GM12878 (cell line): ENCODE results near the gene IL17RB. TPM values are rescaled to one million over a fixed set of nuclear protein-coding genes. Genes with fewer than 3 reads are reported as not detected.

Source experiments
- BMI1 ChIP-seq: fragments of 450-650 bp; IDR thresholded peaks from 2 replicates; pipeline ENCODE4 v1.6.1; 2016; ENCODE audit warnings: mild to moderate bottlenecking, moderate library complexity, borderline replicate concordance
- LARP7 ChIP-seq: fragments of 450-650 bp; IDR thresholded peaks from 2 replicates; pipeline ENCODE4 v1.6.1; 2017; ENCODE audit warnings: mild to moderate bottlenecking
- MXI1 ChIP-seq: fragments of 150-350 bp; IDR thresholded peaks from 2 replicates; pipeline ENCODE4 v1.6.1; 2011; ENCODE audit warnings: low read depth, mild to moderate bottlenecking, inconsistent platforms, low read length, improper control_type of control experiment
- MYB ChIP-seq: fragments of 150-350 bp; IDR thresholded peaks from 2 replicates; pipeline ENCODE4 v1.6.1; 2014; ENCODE audit warnings: mild to moderate bottlenecking, low read depth, low read length, borderline replicate concordance
- NFYA ChIP-seq: IDR thresholded peaks from 2 replicates; pipeline ENCODE4 v1.6.1; 2011; ENCODE audit warnings: low read depth, mild to moderate bottlenecking, low read length, improper control_type of control experiment, borderline replicate concordance
- PBX3 ChIP-seq: IDR thresholded peaks from 2 replicates; pipeline ENCODE4 v1.6.1; 2011; ENCODE audit warnings: mild to moderate bottlenecking, low read depth, low read length, moderate library complexity; ENCODE audit not compliant: insufficient replicate concordance
- SRF ChIP-seq, 2 experiments: IDR thresholded peaks; 2 replicates each; pipeline ENCODE4 v1.6.1; 2011; ENCODE audit warnings: low read depth in 2 of 2, low read length in 2 of 2, mild to moderate bottlenecking in 1 of 2, moderate library complexity in 1 of 2
- STAT3 ChIP-seq: IDR thresholded peaks from 2 replicates; pipeline ENCODE4 v1.6.1; 2011; ENCODE audit warnings: low read depth, low read length, improper control_type of control experiment
- TCF7 ChIP-seq: IDR thresholded peaks from 2 replicates; pipeline ENCODE4 v1.6.1; 2014; ENCODE audit warnings: antibody characterized with exemption, borderline replicate concordance
- USF1 ChIP-seq: IDR thresholded peaks from 2 replicates; pipeline ENCODE4 v1.6.1; 2011; ENCODE audit warnings: borderline replicate concordance, low read depth, mild to moderate bottlenecking, moderate library complexity, mixed read lengths, low read length; ENCODE audit not compliant: insufficient read depth; ENCODE audit errors: extremely low read length
- ZBTB11 ChIP-seq: fragments of 450-650 bp; formaldehyde crosslinking; IDR thresholded peaks from 2 replicates; pipeline ENCODE4 v1.5.0; 2022; ENCODE audit warnings: mild to moderate bottlenecking, missing genetic modification characterization
- ZSCAN29 ChIP-seq: fragments of 450-650 bp; IDR thresholded peaks from 2 replicates; pipeline ENCODE4 v1.6.1; 2017; ENCODE audit warnings: mild to moderate bottlenecking, moderate library complexity
- polyA plus RNA-seq, 11 experiments: library from polyadenylated mRNA; depleted of rRNA in 4 of 11; unstranded in 6 of 11; stranded (reverse) in 5 of 11; fragments of >200 nt; fragmentation: Nextera tagmentation in 4 of 11; fragmentation: Illumina TruSeq in 1 of 11; extraction: Ambion mirVana in 4 of 11; extraction: Trizol in 1 of 11; gene quantifications; 1 replicate in 1 of 11; 2 replicates in 10 of 11; pipeline versions ENCODE4 v1.2.1 to v1.2.3, GENCODE V29; 2011 to 2016; ENCODE audit warnings: inconsistent platforms in 2 of 11, missing spikeins in 2 of 11, low read depth in 1 of 11
- total RNA-seq, 4 experiments: library from RNA; depleted of rRNA in 3 of 4; stranded (reverse); fragments of >200 nt in 3 of 4; fragmentation: Illumina TruSeq in 1 of 4; extraction: Trizol in 1 of 4; gene quantifications; 2 replicates each; pipeline versions ENCODE4 v1.2.1 to v1.2.3, GENCODE V29; 2013 to 2021
- TF ChIP-seq, protein P1 (sequence below): fragments of 450-650 bp; IDR thresholded peaks from 2 replicates; pipeline ENCODE4 v1.6.1; 2017; ENCODE audit warnings: low read depth, mild to moderate bottlenecking, moderate library complexity
- TF ChIP-seq, protein P2 (sequence below): IDR thresholded peaks from 2 replicates; pipeline ENCODE4 v1.6.1; 2012; ENCODE audit warnings: low read depth, low read length, improper control_type of control experiment

The IL17RB gene
- total and polyA plus RNA-seq, 10 of the 15 experiments (the other 5 are each of a cell fraction or from before 2014, with no cell fraction given) = 1.9 to 17.2 (median 2.9) TPM

DNA sequence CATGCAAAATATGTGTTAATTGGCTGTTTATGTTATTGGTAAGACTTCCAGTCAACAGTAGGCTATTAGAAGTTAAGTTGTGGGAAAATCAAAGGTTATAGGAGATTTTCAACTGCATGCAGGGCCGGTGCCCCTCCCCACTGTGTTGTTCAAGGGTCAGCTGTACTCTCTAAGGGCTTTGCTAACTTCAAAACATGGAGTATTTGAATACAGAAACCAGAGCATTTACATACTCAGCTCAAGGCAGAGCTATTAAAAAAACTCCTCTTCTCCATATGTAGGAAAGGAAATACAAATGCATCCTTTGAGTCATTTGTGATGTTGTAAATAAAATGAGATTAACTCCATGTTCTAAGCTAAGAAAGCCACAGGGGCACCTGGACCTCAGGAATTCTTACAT is 16.8 kb downstream of the IL17RB start (continued):
- no peak for TF ChIP-seq ZBTB11 (CRISPR knock-in tag)
- TF ChIP-seq ZSCAN29 = no peak
- TF ChIP-seq, protein P1, sequence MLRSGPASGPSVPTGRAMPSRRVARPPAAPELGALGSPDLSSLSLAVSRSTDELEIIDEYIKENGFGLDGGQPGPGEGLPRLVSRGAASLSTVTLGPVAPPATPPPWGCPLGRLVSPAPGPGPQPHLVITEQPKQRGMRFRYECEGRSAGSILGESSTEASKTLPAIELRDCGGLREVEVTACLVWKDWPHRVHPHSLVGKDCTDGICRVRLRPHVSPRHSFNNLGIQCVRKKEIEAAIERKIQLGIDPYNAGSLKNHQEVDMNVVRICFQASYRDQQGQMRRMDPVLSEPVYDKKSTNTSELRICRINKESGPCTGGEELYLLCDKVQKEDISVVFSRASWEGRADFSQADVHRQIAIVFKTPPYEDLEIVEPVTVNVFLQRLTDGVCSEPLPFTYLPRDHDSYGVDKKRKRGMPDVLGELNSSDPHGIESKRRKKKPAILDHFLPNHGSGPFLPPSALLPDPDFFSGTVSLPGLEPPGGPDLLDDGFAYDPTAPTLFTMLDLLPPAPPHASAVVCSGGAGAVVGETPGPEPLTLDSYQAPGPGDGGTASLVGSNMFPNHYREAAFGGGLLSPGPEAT = no peak
- no peak for TF ChIP-seq STAT3
- no peak for TF ChIP-seq MXI1
- no peak for TF ChIP-seq MYB
- no peak for TF ChIP-seq SRF (IDR thresholded peaks at IDR 0.05; ENCODE audit: low read depth in 2 of 2, low read length in 2 of 2)
- TF ChIP-seq TCF7 = no peak
- no peak for TF ChIP-seq BMI1
- TF ChIP-seq USF1 = no peak
- no peak for TF ChIP-seq NFYA
- no peak for TF ChIP-seq LARP7
- TF ChIP-seq PBX3 = no peak
- TF ChIP-seq, protein P2, sequence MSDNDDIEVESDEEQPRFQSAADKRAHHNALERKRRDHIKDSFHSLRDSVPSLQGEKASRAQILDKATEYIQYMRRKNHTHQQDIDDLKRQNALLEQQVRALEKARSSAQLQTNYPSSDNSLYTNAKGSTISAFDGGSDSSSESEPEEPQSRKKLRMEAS = no peak
- TF ChIP-seq, all 136 proteins: peak for 0
